ENCODE data around the gene MYOD1. TPM values are rescaled to one million over a fixed set of nuclear protein-coding genes. Genes with fewer than 3 reads are reported as not detected.

The MYOD1 gene
- total RNA-seq (2022) (not detected in 2 replicates), Bru-seq, nascent RNA (not detected), BruChase-seq, experiment 1, labeled RNA remaining after a 6-hour chase (not detected), BruChase-seq, experiment 2, labeled RNA remaining after a 2-hour chase (not detected)
- long read RNA-seq, result 0 reads

DNA sequence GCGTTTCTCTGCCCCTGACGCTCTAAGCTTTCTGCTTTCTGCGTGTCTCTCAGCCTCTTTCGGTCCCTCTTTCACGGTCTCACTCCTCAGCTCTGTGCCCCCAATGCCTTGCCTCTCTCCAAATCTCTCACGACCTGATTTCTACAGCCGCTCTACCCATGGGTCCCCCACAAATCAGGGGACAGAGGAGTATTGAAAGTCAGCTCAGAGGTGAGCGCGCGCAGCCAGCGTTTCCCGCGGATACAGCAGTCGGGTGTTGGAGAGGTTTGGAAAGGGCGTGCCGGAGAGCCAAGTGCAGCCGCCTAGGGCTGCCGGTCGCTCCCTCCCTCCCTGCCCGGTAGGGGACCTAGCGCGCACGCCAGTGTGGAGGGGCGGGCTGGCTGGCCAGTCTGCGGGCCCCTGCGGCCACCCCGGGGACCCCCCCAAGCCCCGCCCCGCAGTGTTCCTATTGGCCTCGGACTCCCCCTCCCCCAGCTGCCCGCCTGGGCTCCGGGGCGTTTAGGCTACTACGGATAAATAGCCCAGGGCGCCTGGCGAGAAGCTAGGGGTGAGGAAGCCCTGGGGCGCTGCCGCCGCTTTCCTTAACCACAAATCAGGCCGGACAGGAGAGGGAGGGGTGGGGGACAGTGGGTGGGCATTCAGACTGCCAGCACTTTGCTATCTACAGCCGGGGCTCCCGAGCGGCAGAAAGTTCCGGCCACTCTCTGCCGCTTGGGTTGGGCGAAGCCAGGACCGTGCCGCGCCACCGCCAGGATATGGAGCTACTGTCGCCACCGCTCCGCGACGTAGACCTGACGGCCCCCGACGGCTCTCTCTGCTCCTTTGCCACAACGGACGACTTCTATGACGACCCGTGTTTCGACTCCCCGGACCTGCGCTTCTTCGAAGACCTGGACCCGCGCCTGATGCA lies at the start of gene MYOD1:
MYOD1 (plus strand) TSS at position 544 of the 910 bp plus-strand sequence; CDS start at position 756, 212 bp downstream.
- BruUV-seq (replicated peaks), result no TSS peak
- DNase-seq (ENCODE audit: unreplicated experiment), result no peak
- CTCF ChIA-PET, result interaction anchor here (0.8 to 1.0 kb wide), 2 partner anchors 11 to 267 kb away, joined by 3 read pairs; no protein-coding TSS in a partner anchor

DNA sequence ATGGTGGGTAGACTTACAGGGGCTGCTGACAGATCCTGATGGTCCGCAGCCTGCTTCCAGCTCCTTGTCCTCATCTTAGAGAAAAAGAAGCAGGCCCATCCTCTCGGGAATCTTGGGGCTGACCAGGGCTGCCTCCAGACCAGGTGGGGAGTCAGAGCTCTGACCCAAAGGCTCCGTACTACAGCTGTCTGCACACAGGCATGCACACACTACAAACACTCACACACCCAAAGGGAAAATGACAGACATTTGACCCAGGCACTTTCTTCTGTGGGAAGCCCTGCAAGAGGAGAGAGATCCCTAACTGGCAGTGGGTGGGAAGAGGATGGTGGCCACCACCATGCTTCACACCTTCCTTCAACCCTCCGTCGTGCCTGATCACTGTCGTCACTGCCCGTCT lies 46.9 kb upstream of the MYOD1 start:
- no TSS peak for BruUV-seq (replicated peaks)
- intact Hi-C loops (cut with micrococcal nuclease), result no loop called here
- ChIA-PET CTCF (interaction anchor here (0.7 kb wide), 1 partner anchor 70 kb away, joined by 3 read pairs; no protein-coding TSS in a partner anchor), POLR2A (no interaction called here)
- H3K27ac Mint-ChIP-seq (ENCODE audit: low read depth, unreplicated experiment), result no peak overlapping the region
- H3K4me1 Mint-ChIP-seq (ENCODE audit: insufficient read depth, unreplicated experiment), result no peaks in the 10 kb centered on the region
- no peaks in the 10 kb centered on the region for H3K36me3 Mint-ChIP-seq (ENCODE audit: insufficient read depth, unreplicated experiment)
- TF ChIP-seq, protein P1, sequence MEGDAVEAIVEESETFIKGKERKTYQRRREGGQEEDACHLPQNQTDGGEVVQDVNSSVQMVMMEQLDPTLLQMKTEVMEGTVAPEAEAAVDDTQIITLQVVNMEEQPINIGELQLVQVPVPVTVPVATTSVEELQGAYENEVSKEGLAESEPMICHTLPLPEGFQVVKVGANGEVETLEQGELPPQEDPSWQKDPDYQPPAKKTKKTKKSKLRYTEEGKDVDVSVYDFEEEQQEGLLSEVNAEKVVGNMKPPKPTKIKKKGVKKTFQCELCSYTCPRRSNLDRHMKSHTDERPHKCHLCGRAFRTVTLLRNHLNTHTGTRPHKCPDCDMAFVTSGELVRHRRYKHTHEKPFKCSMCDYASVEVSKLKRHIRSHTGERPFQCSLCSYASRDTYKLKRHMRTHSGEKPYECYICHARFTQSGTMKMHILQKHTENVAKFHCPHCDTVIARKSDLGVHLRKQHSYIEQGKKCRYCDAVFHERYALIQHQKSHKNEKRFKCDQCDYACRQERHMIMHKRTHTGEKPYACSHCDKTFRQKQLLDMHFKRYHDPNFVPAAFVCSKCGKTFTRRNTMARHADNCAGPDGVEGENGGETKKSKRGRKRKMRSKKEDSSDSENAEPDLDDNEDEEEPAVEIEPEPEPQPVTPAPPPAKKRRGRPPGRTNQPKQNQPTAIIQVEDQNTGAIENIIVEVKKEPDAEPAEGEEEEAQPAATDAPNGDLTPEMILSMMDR (IDR thresholded peaks at IDR 0.05; ENCODE audit: unreplicated experiment), result no peak
- no peak for DNase-seq (ENCODE audit: unreplicated experiment)
- H3K27me3 Mint-ChIP-seq (ENCODE audit: insufficient read depth, unreplicated experiment), result peaks cover 87% of the 10 kb centered on the region
- no peak overlapping the region for H3K4me3 Mint-ChIP-seq (ENCODE audit: unreplicated experiment)
- no peaks in the 10 kb centered on the region for H3K9me3 Mint-ChIP-seq (ENCODE audit: unreplicated experiment)

More for the DNA sequence above, at the start of gene MYOD1:
- H3K27ac Mint-ChIP-seq (ENCODE audit: low read depth, unreplicated experiment), result no peak within 1 kb of the TSS
- no peaks in the 10 kb centered on the region for H3K9me3 Mint-ChIP-seq (ENCODE audit: unreplicated experiment)
- no peaks in the 10 kb centered on the region for H3K4me1 Mint-ChIP-seq (ENCODE audit: insufficient read depth, unreplicated experiment)
- no peak within 1 kb of the TSS for H3K4me3 Mint-ChIP-seq (ENCODE audit: unreplicated experiment)
- peaks cover 24% of the 10 kb centered on the region for H3K27me3 Mint-ChIP-seq (ENCODE audit: insufficient read depth, unreplicated experiment)
- POLR2A ChIA-PET, result no interaction called here
- H3K36me3 Mint-ChIP-seq (ENCODE audit: insufficient read depth, unreplicated experiment), result no peaks in the 10 kb centered on the region
- TF ChIP-seq, protein P1 (IDR thresholded peaks at IDR 0.05; ENCODE audit: unreplicated experiment), result no peak
- intact Hi-C loops (cut with micrococcal nuclease), result no loop called here

DNA sequence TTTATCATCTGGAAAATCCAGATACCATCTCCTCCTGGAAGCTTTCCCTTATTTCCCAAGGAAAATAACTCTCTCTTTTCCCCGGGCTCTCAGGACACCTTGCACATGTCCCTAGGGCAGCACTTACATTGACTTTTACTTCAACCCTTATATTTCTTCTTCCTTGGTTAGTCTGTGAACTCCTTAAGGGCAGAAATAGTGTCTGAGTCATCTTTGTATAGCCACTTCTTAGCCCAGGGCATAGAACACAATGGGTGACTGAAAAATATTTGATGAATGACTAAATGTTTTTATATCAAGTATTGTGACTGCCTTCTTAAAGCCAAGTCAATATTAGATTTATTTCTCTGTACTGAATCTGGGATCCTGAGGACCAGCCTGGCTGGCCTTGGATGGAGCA lies 45.4 kb upstream of the MYOD1 start:
- Mint-ChIP-seq H3K27ac (ENCODE audit: low read depth, unreplicated experiment) (no peak overlapping the region), H3K4me3 (ENCODE audit: unreplicated experiment) (no peak overlapping the region), H3K9me3 (ENCODE audit: unreplicated experiment) (no peaks in the 10 kb centered on the region), H3K4me1 (ENCODE audit: insufficient read depth, unreplicated experiment) (no peaks in the 10 kb centered on the region), H3K27me3 (ENCODE audit: insufficient read depth, unreplicated experiment) (peaks cover 78% of the 10 kb centered on the region), H3K36me3 (ENCODE audit: insufficient read depth, unreplicated experiment) (no peaks in the 10 kb centered on the region)
- DNase-seq (ENCODE audit: unreplicated experiment), result peak; percentile 17
- POLR2A ChIA-PET, result interaction anchor here (0.7 kb wide), 1 partner anchor 1975 kb away, joined by 3 read pairs; no protein-coding TSS in a partner anchor
- CTCF ChIA-PET, result no interaction called here
- TF ChIP-seq, protein P1 (IDR thresholded peaks at IDR 0.05; ENCODE audit: unreplicated experiment), result no peak
- no TSS peak for BruUV-seq (replicated peaks)
- intact Hi-C loops (cut with micrococcal nuclease), result loop anchor here (1.0 kb wide), 1 partner anchor 16 kb away; no protein-coding TSS in a partner anchor

DNA sequence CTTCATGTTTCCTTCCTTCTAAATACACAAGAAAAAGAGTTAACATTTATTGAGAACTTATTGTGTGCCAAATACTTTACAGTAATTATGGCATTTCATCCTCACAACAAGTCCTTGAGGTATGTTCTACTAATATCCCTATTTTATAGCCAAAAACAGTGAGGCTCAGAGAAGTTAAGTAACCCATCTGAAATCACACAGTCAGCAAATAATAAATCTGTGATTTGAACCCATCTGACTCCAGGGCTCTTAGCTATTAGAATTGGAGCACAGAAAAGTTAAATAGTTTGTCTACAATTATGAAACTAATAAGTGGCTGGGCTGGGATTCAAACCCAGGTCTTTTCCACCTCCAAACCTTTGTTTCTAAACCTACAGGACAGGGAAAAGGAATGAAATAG lies 36.5 kb upstream of the MYOD1 start:
- Mint-ChIP-seq H3K27me3 (ENCODE audit: insufficient read depth, unreplicated experiment) (peaks cover 30% of the 10 kb centered on the region), H3K27ac (ENCODE audit: low read depth, unreplicated experiment) (no peak overlapping the region), H3K4me3 (ENCODE audit: unreplicated experiment) (no peak overlapping the region), H3K4me1 (ENCODE audit: insufficient read depth, unreplicated experiment) (no peaks in the 10 kb centered on the region), H3K36me3 (ENCODE audit: insufficient read depth, unreplicated experiment) (peaks cover 4% of the 10 kb centered on the region), H3K9me3 (ENCODE audit: unreplicated experiment) (no peaks in the 10 kb centered on the region)
- BruUV-seq (replicated peaks), result no TSS peak
- POLR2A ChIA-PET, result no interaction called here
- intact Hi-C loops (cut with micrococcal nuclease), result no loop called here
- TF ChIP-seq, protein P1 (IDR thresholded peaks at IDR 0.05; ENCODE audit: unreplicated experiment), result no peak
- no peak for DNase-seq (ENCODE audit: unreplicated experiment)
- CTCF ChIA-PET, result interaction anchor here (0.7 to 1.3 kb wide), 2 partner anchors 178 to 296 kb away, joined by 3 read pairs; no protein-coding TSS in a partner anchor
